ENCODE results near the gene MRTFA.
"Not testable (repeated sequence)": the region's sequence is repeated elsewhere in the genome, so short reads cannot be mapped to it uniquely, and the experiment has no call there.

Gene MRTFA

GRCh38 chr22:40636380-40637182 is at the start of gene MRTFA:
Gene MRTFA, minus strand, starts transcription at chr22:40636719.
- DNase-seq (ENCODE audit: low read depth in 2 of 2): peak; percentile 98 to 100

GRCh38 chr22:40685406-40685805 is 48.9 kb upstream of the MRTFA start:
- DNase-seq (ENCODE audit: low read depth in 2 of 2): no peak

GRCh38 chr22:40684728-40685127 is 48.2 kb upstream of the MRTFA start:
- DNase-seq (ENCODE audit: low read depth in 2 of 2): no peak

GRCh38 chr22:40681451-40681850 is 44.9 kb upstream of the MRTFA start:
- DNase-seq (ENCODE audit: low read depth in 2 of 2): no peak

GRCh38 chr22:40680819-40681183 is 44.3 kb upstream of the MRTFA start:
- DNase-seq (ENCODE audit: low read depth in 2 of 2): no peak

- no peak for DNase-seq (ENCODE audit: low read depth in 2 of 2)
Observed at GRCh38 chr22:40679964-40680818, 43.7 kb upstream of the MRTFA start.

- DNase-seq (ENCODE audit: low read depth in 2 of 2): no peak
Observed at GRCh38 chr22:40679249-40679963, 42.9 kb upstream of the MRTFA start, which contains the start of gene MCHR1. Gene MCHR1, plus strand, starts transcription at chr22:40679484. Its CDS starts 169 bp downstream, at chr22:40679653.

GRCh38 chr22:40678493-40679248 is 42.2 kb upstream of the MRTFA start:
- no peak for DNase-seq (ENCODE audit: low read depth in 2 of 2)

- no peak for DNase-seq (ENCODE audit: low read depth in 2 of 2)
Observed at GRCh38 chr22:40676644-40677043, 40.1 kb upstream of the MRTFA start.

- DNase-seq (ENCODE audit: low read depth in 2 of 2): not testable (repeated sequence)
Observed at GRCh38 chr22:40676166-40676565, 39.6 kb upstream of the MRTFA start.

- DNase-seq (ENCODE audit: low read depth in 2 of 2): no peak
Observed at GRCh38 chr22:40674274-40674673, 37.8 kb upstream of the MRTFA start.

GRCh38 chr22:40673017-40673416 is 36.5 kb upstream of the MRTFA start:
- no peak for DNase-seq (ENCODE audit: low read depth in 2 of 2)

- DNase-seq (ENCODE audit: low read depth in 2 of 2): no peak
Observed at GRCh38 chr22:40671796-40672360, 35.4 kb upstream of the MRTFA start.

- DNase-seq (ENCODE audit: low read depth in 2 of 2): no peak
Observed at GRCh38 chr22:40671369-40671768, 34.9 kb upstream of the MRTFA start.

- no peak for DNase-seq (ENCODE audit: low read depth in 2 of 2)
Observed at GRCh38 chr22:40670058-40670457, 33.5 kb upstream of the MRTFA start.

GRCh38 chr22:40668611-40669411 is 32.3 kb upstream of the MRTFA start:
- no peak for DNase-seq (ENCODE audit: low read depth in 2 of 2)

GRCh38 chr22:40666151-40666848 is 29.8 kb upstream of the MRTFA start:
- no peak for DNase-seq (ENCODE audit: low read depth in 2 of 2)

- DNase-seq (ENCODE audit: low read depth in 2 of 2): no peak
Observed at GRCh38 chr22:40665312-40665711, 28.8 kb upstream of the MRTFA start.

- no peak for DNase-seq (ENCODE audit: low read depth in 2 of 2)
Observed at GRCh38 chr22:40661671-40662070, 25.2 kb upstream of the MRTFA start.

- no peak for DNase-seq (ENCODE audit: low read depth in 2 of 2)
Observed at GRCh38 chr22:40660730-40661129, 24.2 kb upstream of the MRTFA start.
